GM12878 (cell line): Measurements from ENCODE around the gene PDZK1. TPM values are rescaled to one million over a fixed set of nuclear protein-coding genes. Genes with fewer than 3 reads are reported as not detected.

ENCODE experiments used
- ATAC-seq: fragments of 200-7000 bp; cut with Tn5 transposase; 3 replicates; pipeline ENCODE4 v1.9.1; 2020; ENCODE audit warnings: mild to moderate bottlenecking, moderate library complexity
- BruUV-seq: library from RNA; stranded (reverse); fragments of 400-500 nt; replicated peaks from 2 replicates; lab custom pipeline; 2021; lab: Mats Ljungman, UMichigan
- CTCF ChIA-PET: fragments of 300-600 bp; sonication (Branson Sonifier 250); formaldehyde crosslinking; extraction: SDS; loops from one replicate; lab custom pipeline; 2021; ENCODE audit warnings: inconsistent platforms; lab: Yijun Ruan, JAX
- POLR2A ChIA-PET: fragments of 350-600 bp; formaldehyde crosslinking; extraction: SDS; loops from one replicate; lab custom pipeline; 2021; ENCODE audit warnings: inconsistent platforms; lab: Charles Lee
- RAD21 ChIA-PET: fragments of 300-600 bp; sonication (Branson Sonifier 250); formaldehyde crosslinking; loops from one replicate; lab custom pipeline; 2023; ENCODE audit warnings: antibody characterized with exemption; ENCODE audit not compliant: unreplicated experiment; lab: Charles Lee
- SMC1A ChIA-PET: fragments of 300-600 bp; sonication (Branson Sonifier 250); formaldehyde crosslinking; loops from one replicate; lab custom pipeline; 2023; ENCODE audit not compliant: unreplicated experiment, uncharacterized antibody; lab: Charles Lee
- DNase-seq: peaks from one replicate; pipeline ENCODE4 v3.0.0-alpha.2; 2011; ENCODE audit warnings: low read depth, low spot score
- FAIRE-seq: peaks from 3 replicates; lab custom pipeline; 2011; peaks lifted over from hg19 to GRCh38; lab: Jason Lieb, UNC
- H2AFZ ChIP-seq: 2 replicates; pipeline ENCODE4 v1.6.0; 2011; ENCODE audit warnings: low read depth, low read length, control low read depth; ENCODE audit not compliant: control insufficient read depth
- H3K27ac ChIP-seq: 2 replicates; pipeline ENCODE4 v1.5.1; 2011; ENCODE audit warnings: control low read depth; ENCODE audit not compliant: control insufficient read depth, insufficient read depth
- H3K27me3 ChIP-seq, 2 experiments: replicated peaks in 1 of 2; 2 replicates each; pipeline versions ENCODE4 v1.6.0 to v1.6.1; 2011; ENCODE audit warnings: low read length in 1 of 2; ENCODE audit not compliant: control insufficient read depth in 2 of 2, insufficient read depth in 2 of 2
- H3K36me3 ChIP-seq, 2 experiments: 2 replicates each; pipeline ENCODE4 v1.5.1; 2011; ENCODE audit warnings: low read length in 1 of 2; ENCODE audit not compliant: control insufficient read depth in 2 of 2, insufficient read depth in 2 of 2
- H3K4me1 ChIP-seq: 2 replicates; pipeline ENCODE4 v1.6.1; 2011; ENCODE audit warnings: mild to moderate bottlenecking, low read length, moderate library complexity, mixed read lengths; ENCODE audit not compliant: control insufficient read depth, insufficient read depth
- H3K4me2 ChIP-seq: 2 replicates; pipeline ENCODE4 v1.6.0; 2011; ENCODE audit warnings: control low read depth; ENCODE audit not compliant: control insufficient read depth, insufficient read depth
- H3K4me3 ChIP-seq: fragments of 200-600 bp; sonication (generic); 2 replicates; pipeline ENCODE4 v1.5.1; 2016
- H3K79me2 ChIP-seq: 2 replicates; pipeline ENCODE4 v1.6.0; 2011; ENCODE audit warnings: low read length; ENCODE audit not compliant: control insufficient read depth, insufficient read depth
- H3K9ac ChIP-seq: 2 replicates; pipeline ENCODE4 v1.8.0; 2011; ENCODE audit warnings: low read length, control low read depth, mixed read lengths; ENCODE audit not compliant: control insufficient read depth, insufficient read depth
- H3K9me3 ChIP-seq: replicated peaks from 3 replicates; pipeline ENCODE4 v1.5.1; 2011; ENCODE audit warnings: mild to moderate bottlenecking, low read length; ENCODE audit not compliant: control insufficient read depth, insufficient read depth
- H4K20me1 ChIP-seq: 2 replicates; pipeline ENCODE4 v1.6.0; 2011; ENCODE audit not compliant: control insufficient read depth, insufficient read depth
- BACH1 ChIP-seq: fragments of 450-650 bp; IDR thresholded peaks from 2 replicates; pipeline ENCODE4 v1.6.1; 2017; ENCODE audit warnings: mild to moderate bottlenecking, borderline replicate concordance
- BCL11A ChIP-seq: IDR thresholded peaks from 2 replicates; pipeline ENCODE4 v1.6.1; 2011; ENCODE audit warnings: low read depth, low read length
- CHD4 ChIP-seq: fragments of 200-600 bp; sonication (generic); IDR thresholded peaks from 2 replicates; pipeline ENCODE4 v1.6.1; 2016; ENCODE audit warnings: mild to moderate bottlenecking
- CREB1 ChIP-seq: IDR thresholded peaks from 2 replicates; pipeline ENCODE4 v1.6.1; 2012; ENCODE audit warnings: low read depth, mild to moderate bottlenecking, inconsistent platforms
- DPF2 ChIP-seq: fragments of 450-650 bp; IDR thresholded peaks from 2 replicates; pipeline ENCODE4 v1.6.1; 2017; ENCODE audit warnings: mild to moderate bottlenecking
- E2F4 ChIP-seq: IDR thresholded peaks from 2 replicates; pipeline ENCODE4 v1.6.1; 2012; ENCODE audit warnings: low read depth, low read length, improper control_type of control experiment
- E4F1 ChIP-seq: fragments of 450-650 bp; IDR thresholded peaks from 2 replicates; pipeline ENCODE4 v1.6.1; 2018; ENCODE audit warnings: borderline replicate concordance, mild to moderate bottlenecking; ENCODE audit not compliant: partially characterized antibody
- FOS ChIP-seq: IDR thresholded peaks from 3 replicates; pipeline ENCODE4 v1.6.1; 2011; ENCODE audit warnings: borderline replicate concordance; ENCODE audit not compliant: insufficient read length; ENCODE audit errors: extremely low read depth
- FOXM1 ChIP-seq: IDR thresholded peaks from 2 replicates; pipeline ENCODE4 v1.6.1; 2012; ENCODE audit warnings: low read depth, mild to moderate bottlenecking, inconsistent platforms, low read length, moderate library complexity
- GABPA ChIP-seq: IDR thresholded peaks from 2 replicates; pipeline ENCODE4 v1.6.1; 2014; ENCODE audit warnings: antibody characterized with exemption, low read depth, mild to moderate bottlenecking, inconsistent platforms
- GATAD2B ChIP-seq: fragments of 450-650 bp; conservative IDR thresholded peaks from 2 replicates; pipeline ENCODE4 v1.6.1; 2017; ENCODE audit warnings: low read depth, mild to moderate bottlenecking, moderate library complexity
- HCFC1 ChIP-seq: fragments of 150-350 bp; IDR thresholded peaks from 2 replicates; pipeline ENCODE4 v1.6.1; 2014; ENCODE audit warnings: low read length
- MEF2A ChIP-seq: IDR thresholded peaks from 2 replicates; pipeline ENCODE4 v1.6.1; 2011; ENCODE audit warnings: low read depth, mild to moderate bottlenecking, low read length, moderate library complexity; ENCODE audit not compliant: insufficient read depth
- NFYA ChIP-seq: IDR thresholded peaks from 2 replicates; pipeline ENCODE4 v1.6.1; 2011; ENCODE audit warnings: low read depth, mild to moderate bottlenecking, low read length, improper control_type of control experiment, borderline replicate concordance
- PKNOX1 ChIP-seq: fragments of 450-650 bp; IDR thresholded peaks from 2 replicates; pipeline ENCODE4 v1.6.1; 2016; ENCODE audit warnings: mild to moderate bottlenecking
- TCF12 ChIP-seq: IDR thresholded peaks from 2 replicates; pipeline ENCODE4 v1.6.1; 2011; ENCODE audit warnings: low read depth, mild to moderate bottlenecking, low read length
- TCF7 ChIP-seq: IDR thresholded peaks from 2 replicates; pipeline ENCODE4 v1.6.1; 2014; ENCODE audit warnings: antibody characterized with exemption, borderline replicate concordance
- ZNF217 ChIP-seq: fragments of 450-650 bp; IDR thresholded peaks from 2 replicates; pipeline ENCODE4 v1.6.1; 2017; ENCODE audit warnings: antibody characterized with exemption, mild to moderate bottlenecking
- ZNF274 ChIP-seq: IDR thresholded peaks from one replicate; pipeline ENCODE4 v1.8.0; 2011; ENCODE audit not compliant: insufficient read length, insufficient read depth
- ZSCAN29 ChIP-seq: fragments of 450-650 bp; IDR thresholded peaks from 2 replicates; pipeline ENCODE4 v1.6.1; 2017; ENCODE audit warnings: mild to moderate bottlenecking, moderate library complexity
- WGBS: methylation state at CpG from one replicate; pipeline ENCODE4 v1.1.6; 2016; ENCODE audit warnings: low lambda C conversion rate; ENCODE audit not compliant: insufficient replicate concordance, insufficient coverage; ENCODE audit errors: missing lambda C conversion rate; 5-methylcytosine and 5-hydroxymethylcytosine counted together
- in situ Hi-C: fragments of 300-500 bp; cut with MboI; formaldehyde crosslinking; loops from 9 replicates; pipeline ENCODE4 v1.14.3; 2018; ENCODE audit warnings: mixed read lengths
- intact Hi-C: fragments of 100-400 bp; cut with micrococcal nuclease; formaldehyde crosslinking; loops from one replicate; pipeline ENCODE4 v1.14.2; 2022; ENCODE audit not compliant: unreplicated experiment
- polyA plus RNA-seq, 11 experiments: library from polyadenylated mRNA; depleted of rRNA in 4 of 11; unstranded in 6 of 11; stranded (reverse) in 5 of 11; fragments of >200 nt; fragmentation: Nextera tagmentation in 4 of 11; fragmentation: Illumina TruSeq in 1 of 11; extraction: Ambion mirVana in 4 of 11; extraction: Trizol in 1 of 11; gene quantifications; 1 replicate in 1 of 11; 2 replicates in 10 of 11; pipeline versions ENCODE4 v1.2.1 to v1.2.3, GENCODE V29; 2011 to 2016; ENCODE audit warnings: inconsistent platforms in 2 of 11, missing spikeins in 2 of 11, low read depth in 1 of 11
- total RNA-seq, 4 experiments: library from RNA; depleted of rRNA in 3 of 4; stranded (reverse); fragments of >200 nt in 3 of 4; fragmentation: Illumina TruSeq in 1 of 4; extraction: Trizol in 1 of 4; gene quantifications; 2 replicates each; pipeline versions ENCODE4 v1.2.1 to v1.2.3, GENCODE V29; 2013 to 2021

Gene PDZK1
- total and polyA plus RNA-seq, 10 of the 15 experiments (the other 5 are each of a cell fraction or from before 2014, with no cell fraction given): 0.09 to 5.0 (median 0.31) TPM

- TF ChIP-seq E2F4 (no peak), FOS (no peak), ZSCAN29 (no peak)
- TF ChIP-seq, all 136 proteins: peak for 0
These were observed 993 bp downstream of the PDZK1 start (continued) for GRCh38 chr1:145706086-145706664.

- Histone ChIP-seq H4K20me1 (no peaks in the 10 kb centered on the region), H3K9me3 (no peaks in the 10 kb centered on the region), H2AFZ (no peak overlapping the region), H3K36me3 (no peaks in the 10 kb centered on the region), H3K4me3 (no peak overlapping the region), H3K4me2 (no peak overlapping the region), H3K4me1 (peaks cover 6% of the 10 kb centered on the region), H3K79me2 (no peaks in the 10 kb centered on the region), H3K9ac (no peak overlapping the region), H3K27ac (no peak overlapping the region), H3K27me3 (no peaks in the 10 kb centered on the region)
- ChIA-PET SMC1A (no interaction called here), POLR2A (no interaction called here), RAD21 (no interaction called here), CTCF (interaction anchor here (3.5 kb wide), 1 partner anchor 14 kb away, joined by 13 read pairs; the partner anchor contains the start of gene CD160)
- FAIRE-seq (no peak), ATAC-seq (no peak), DNase-seq (no peak)
- WGBS: 45% methylated on average over 7 of the region's 7 CpGs
- TF ChIP-seq MEF2A (no peak), GABPA (no peak), HCFC1 (no peak), TCF7 (no peak), ZNF274 (no peak), CHD4 (no peak), CREB1 (no peak), NFYA (no peak), GATAD2B (no peak), ZNF217 (no peak), BACH1 (no peak), PKNOX1 (no peak), E4F1 (no peak), TCF12 (no peak), DPF2 (no peak), BCL11A (no peak), FOXM1 (no peak)
- intact Hi-C loops: no loop called here
- BruUV-seq: no TSS peak
- in situ Hi-C loops: no loop called here
These were observed 1.5 kb downstream of the PDZK1 start for GRCh38 chr1:145705622-145706021.
